Measurements from ENCODE around the gene ID1. TPM values are rescaled to one million over a fixed set of nuclear protein-coding genes. Genes with fewer than 3 reads are reported as not detected.

The ID1 gene
- total and polyA plus RNA-seq, 2 of the 13 experiments (the other 11 are each of a cell fraction or from before 2014, with no cell fraction given): 320 to 419 TPM

DNA sequence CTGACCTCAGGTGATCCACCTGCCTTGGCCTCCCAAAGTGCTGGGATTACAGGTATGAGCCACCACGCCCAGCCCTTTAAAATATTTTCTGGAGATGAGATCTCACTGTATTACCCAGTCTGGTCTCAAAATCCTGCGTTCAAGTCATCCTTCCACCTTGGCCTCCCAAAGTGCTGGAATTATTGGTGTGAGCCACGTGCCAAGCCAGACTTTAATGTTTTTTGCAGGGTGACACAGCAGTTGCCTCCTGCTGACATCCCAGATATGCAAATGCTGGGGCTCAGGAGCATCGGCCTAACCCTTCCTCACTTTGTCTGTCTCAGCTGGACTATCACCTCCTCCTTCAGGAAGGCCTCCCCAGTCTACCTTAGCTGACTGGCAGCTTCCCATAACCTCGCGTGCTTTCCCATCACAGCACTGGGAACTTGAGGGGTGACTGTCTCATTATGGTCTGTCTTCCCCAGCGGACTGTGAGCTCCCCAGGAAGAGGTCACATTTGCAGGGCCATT is 14.3 kb upstream of the ID1 start (continued):
- TF ChIP-seq JUN (CRISPR knock-in tag; IDR thresholded peaks at IDR 0.05): no peak
- 0 out of 2 replicates have a peak, but pooled peaks have one; percentile 12 for TF ChIP-seq ZMYM2 (CRISPR knock-in tag; IDR thresholded peaks at IDR 0.05)
- TF ChIP-seq ZNF780A (CRISPR knock-in tag; IDR thresholded peaks at IDR 0.05): no peak
- TF ChIP-seq, protein P1, sequence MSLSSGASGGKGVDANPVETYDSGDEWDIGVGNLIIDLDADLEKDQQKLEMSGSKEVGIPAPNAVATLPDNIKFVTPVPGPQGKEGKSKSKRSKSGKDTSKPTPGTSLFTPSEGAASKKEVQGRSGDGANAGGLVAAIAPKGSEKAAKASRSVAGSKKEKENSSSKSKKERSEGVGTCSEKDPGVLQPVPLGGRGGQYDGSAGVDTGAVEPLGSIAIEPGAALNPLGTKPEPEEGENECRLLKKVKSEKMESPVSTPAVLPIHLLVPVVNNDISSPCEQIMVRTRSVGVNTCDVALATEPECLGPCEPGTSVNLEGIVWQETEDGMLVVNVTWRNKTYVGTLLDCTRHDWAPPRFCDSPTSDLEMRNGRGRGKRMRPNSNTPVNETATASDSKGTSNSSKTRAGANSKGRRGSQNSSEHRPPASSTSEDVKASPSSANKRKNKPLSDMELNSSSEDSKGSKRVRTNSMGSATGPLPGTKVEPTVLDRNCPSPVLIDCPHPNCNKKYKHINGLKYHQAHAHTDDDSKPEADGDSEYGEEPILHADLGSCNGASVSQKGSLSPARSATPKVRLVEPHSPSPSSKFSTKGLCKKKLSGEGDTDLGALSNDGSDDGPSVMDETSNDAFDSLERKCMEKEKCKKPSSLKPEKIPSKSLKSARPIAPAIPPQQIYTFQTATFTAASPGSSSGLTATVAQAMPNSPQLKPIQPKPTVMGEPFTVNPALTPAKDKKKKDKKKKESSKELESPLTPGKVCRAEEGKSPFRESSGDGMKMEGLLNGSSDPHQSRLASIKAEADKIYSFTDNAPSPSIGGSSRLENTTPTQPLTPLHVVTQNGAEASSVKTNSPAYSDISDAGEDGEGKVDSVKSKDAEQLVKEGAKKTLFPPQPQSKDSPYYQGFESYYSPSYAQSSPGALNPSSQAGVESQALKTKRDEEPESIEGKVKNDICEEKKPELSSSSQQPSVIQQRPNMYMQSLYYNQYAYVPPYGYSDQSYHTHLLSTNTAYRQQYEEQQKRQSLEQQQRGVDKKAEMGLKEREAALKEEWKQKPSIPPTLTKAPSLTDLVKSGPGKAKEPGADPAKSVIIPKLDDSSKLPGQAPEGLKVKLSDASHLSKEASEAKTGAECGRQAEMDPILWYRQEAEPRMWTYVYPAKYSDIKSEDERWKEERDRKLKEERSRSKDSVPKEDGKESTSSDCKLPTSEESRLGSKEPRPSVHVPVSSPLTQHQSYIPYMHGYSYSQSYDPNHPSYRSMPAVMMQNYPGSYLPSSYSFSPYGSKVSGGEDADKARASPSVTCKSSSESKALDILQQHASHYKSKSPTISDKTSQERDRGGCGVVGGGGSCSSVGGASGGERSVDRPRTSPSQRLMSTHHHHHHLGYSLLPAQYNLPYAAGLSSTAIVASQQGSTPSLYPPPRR (CRISPR knock-in tag; IDR thresholded peaks at IDR 0.05; ENCODE audit: borderline replicate concordance): no peak
- no peak for TF ChIP-seq ZKSCAN8 (CRISPR knock-in tag; IDR thresholded peaks at IDR 0.05; ENCODE audit: borderline replicate concordance)
- no peak for TF ChIP-seq ZFP41 (CRISPR knock-in tag; IDR thresholded peaks at IDR 0.05; ENCODE audit: borderline replicate concordance)
- TF ChIP-seq TBP (CRISPR knock-in tag; IDR thresholded peaks at IDR 0.05): no peak
- TF ChIP-seq, protein P2, sequence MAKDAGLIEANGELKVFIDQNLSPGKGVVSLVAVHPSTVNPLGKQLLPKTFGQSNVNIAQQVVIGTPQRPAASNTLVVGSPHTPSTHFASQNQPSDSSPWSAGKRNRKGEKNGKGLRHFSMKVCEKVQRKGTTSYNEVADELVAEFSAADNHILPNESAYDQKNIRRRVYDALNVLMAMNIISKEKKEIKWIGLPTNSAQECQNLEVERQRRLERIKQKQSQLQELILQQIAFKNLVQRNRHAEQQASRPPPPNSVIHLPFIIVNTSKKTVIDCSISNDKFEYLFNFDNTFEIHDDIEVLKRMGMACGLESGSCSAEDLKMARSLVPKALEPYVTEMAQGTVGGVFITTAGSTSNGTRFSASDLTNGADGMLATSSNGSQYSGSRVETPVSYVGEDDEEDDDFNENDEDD (CRISPR knock-in tag; IDR thresholded peaks at IDR 0.05; ENCODE audit: borderline replicate concordance): 0 out of 2 replicates have a peak, but pooled peaks have one; percentile 9
- no peak for TF ChIP-seq ZNF737 (CRISPR knock-in tag; IDR thresholded peaks at IDR 0.05; ENCODE audit: borderline replicate concordance)
- TF ChIP-seq TSC22D2 (CRISPR knock-in tag; IDR thresholded peaks at IDR 0.05; ENCODE audit: borderline replicate concordance): no peak
- TF ChIP-seq ATF7 (IDR thresholded peaks at IDR 0.05): no peak
- no peak for TF ChIP-seq ATF7 (CRISPR knock-in tag; IDR thresholded peaks at IDR 0.05)
- no peak for TF ChIP-seq ZNF83 (CRISPR knock-in tag; IDR thresholded peaks at IDR 0.05; ENCODE audit: borderline replicate concordance)
- no peak for TF ChIP-seq FIP1L1 (IDR thresholded peaks at IDR 0.05; ENCODE audit: borderline replicate concordance, insufficient read depth, low read depth, low read length)
- no peak for TF ChIP-seq RBM39 (IDR thresholded peaks at IDR 0.05; ENCODE audit: low read depth, low read length, poor library complexity, severe bottlenecking)
- TF ChIP-seq, protein P3, sequence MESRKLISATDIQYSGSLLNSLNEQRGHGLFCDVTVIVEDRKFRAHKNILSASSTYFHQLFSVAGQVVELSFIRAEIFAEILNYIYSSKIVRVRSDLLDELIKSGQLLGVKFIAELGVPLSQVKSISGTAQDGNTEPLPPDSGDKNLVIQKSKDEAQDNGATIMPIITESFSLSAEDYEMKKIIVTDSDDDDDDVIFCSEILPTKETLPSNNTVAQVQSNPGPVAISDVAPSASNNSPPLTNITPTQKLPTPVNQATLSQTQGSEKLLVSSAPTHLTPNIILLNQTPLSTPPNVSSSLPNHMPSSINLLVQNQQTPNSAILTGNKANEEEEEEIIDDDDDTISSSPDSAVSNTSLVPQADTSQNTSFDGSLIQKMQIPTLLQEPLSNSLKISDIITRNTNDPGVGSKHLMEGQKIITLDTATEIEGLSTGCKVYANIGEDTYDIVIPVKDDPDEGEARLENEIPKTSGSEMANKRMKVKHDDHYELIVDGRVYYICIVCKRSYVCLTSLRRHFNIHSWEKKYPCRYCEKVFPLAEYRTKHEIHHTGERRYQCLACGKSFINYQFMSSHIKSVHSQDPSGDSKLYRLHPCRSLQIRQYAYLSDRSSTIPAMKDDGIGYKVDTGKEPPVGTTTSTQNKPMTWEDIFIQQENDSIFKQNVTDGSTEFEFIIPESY (CRISPR knock-in tag; IDR thresholded peaks at IDR 0.05): 0 out of 2 replicates have a peak, but pooled peaks have one; percentile 19
- TF ChIP-seq ZNF775 (CRISPR knock-in tag; IDR thresholded peaks at IDR 0.05; ENCODE audit: borderline replicate concordance): no peak
- no peak for TF ChIP-seq WIZ (CRISPR knock-in tag; IDR thresholded peaks at IDR 0.05)
- TF ChIP-seq SMAD9 (CRISPR knock-in tag; IDR thresholded peaks at IDR 0.05): no peak
- no peak for TF ChIP-seq KDM5B (CRISPR knock-in tag; IDR thresholded peaks at IDR 0.05; ENCODE audit: borderline replicate concordance)
- no peak for TF ChIP-seq POLR2AphosphoS2 (IDR thresholded peaks at IDR 0.05; ENCODE audit: low read depth, low read length)
- no peak for TF ChIP-seq ZNF441 (CRISPR knock-in tag; IDR thresholded peaks at IDR 0.05; ENCODE audit: borderline replicate concordance)

Measured in HepG2 (cell line).